Measurements from ENCODE around the gene BROX. TPM values are rescaled to one million over a fixed set of nuclear protein-coding genes. Genes with fewer than 3 reads are reported as not detected.

The BROX gene
- total RNA-seq, 2 donors from 2014 or later = 56.8 to 79.8 TPM

DNA sequence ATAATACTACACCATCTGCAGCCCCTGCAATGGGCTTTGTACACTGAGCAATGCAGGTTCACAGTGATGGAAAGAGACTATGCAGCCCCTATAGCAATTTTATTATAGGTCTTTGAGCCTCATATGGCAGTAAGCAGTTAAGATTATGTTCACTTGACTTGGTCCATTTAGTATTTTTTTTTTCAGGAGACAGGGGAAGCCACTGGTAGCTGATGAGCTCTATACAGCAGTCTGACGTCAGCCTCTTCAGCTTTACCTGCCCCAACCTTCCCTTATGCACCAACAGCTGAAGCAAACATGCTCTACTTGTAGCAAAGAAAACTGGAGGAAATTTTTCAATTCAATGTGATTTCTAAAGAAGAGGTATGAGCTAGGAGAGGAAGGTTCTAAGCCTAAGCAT, 32.3 kb upstream of the BROX start:
- Histone ChIP-seq H3K27ac (no peak overlapping the region), H3K4me1 (no peaks in the 10 kb centered on the region), H3K36me3 (no peaks in the 10 kb centered on the region), H3K27me3 (no peaks in the 10 kb centered on the region), H3K9ac (ENCODE audit: low read depth in 2 of 2, low read length in 2 of 2) (no peak overlapping the region), H3K9me3 (no peaks in the 10 kb centered on the region), H3K4me3 (no peak overlapping the region)
- TF ChIP-seq, protein P1, sequence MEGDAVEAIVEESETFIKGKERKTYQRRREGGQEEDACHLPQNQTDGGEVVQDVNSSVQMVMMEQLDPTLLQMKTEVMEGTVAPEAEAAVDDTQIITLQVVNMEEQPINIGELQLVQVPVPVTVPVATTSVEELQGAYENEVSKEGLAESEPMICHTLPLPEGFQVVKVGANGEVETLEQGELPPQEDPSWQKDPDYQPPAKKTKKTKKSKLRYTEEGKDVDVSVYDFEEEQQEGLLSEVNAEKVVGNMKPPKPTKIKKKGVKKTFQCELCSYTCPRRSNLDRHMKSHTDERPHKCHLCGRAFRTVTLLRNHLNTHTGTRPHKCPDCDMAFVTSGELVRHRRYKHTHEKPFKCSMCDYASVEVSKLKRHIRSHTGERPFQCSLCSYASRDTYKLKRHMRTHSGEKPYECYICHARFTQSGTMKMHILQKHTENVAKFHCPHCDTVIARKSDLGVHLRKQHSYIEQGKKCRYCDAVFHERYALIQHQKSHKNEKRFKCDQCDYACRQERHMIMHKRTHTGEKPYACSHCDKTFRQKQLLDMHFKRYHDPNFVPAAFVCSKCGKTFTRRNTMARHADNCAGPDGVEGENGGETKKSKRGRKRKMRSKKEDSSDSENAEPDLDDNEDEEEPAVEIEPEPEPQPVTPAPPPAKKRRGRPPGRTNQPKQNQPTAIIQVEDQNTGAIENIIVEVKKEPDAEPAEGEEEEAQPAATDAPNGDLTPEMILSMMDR (IDR thresholded peaks at IDR 0.05) = no peak
- intact Hi-C loops (cut with DNase I) = no loop called here
- DNase-seq = no peak

DNA sequence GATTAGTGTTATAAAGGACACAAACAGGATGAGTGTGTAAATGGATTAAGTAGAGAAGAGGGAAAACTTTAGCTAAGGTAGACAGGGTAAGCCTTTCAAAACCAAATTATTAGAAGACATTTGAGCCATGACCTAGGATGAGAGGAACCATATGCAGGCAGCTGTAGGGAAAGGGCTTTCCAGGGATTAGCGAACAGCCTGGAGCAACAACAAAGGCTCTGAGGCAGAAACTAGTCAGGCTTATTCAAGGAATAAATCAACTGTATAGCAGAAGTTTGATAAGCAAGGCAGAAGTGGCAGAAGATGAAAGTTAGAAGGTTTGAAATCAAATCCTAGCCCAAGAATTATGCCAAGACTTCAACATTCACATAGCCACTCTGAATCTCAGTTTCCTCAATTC, 21.3 kb upstream of the BROX start:
- no peak for DNase-seq
- Histone ChIP-seq H3K36me3 (peaks cover 5% of the 10 kb centered on the region), H3K9me3 (no peaks in the 10 kb centered on the region), H3K27me3 (no peaks in the 10 kb centered on the region), H3K9ac (ENCODE audit: low read depth in 2 of 2, low read length in 2 of 2) (no peak overlapping the region), H3K4me1 (no peaks in the 10 kb centered on the region), H3K4me3 (no peak overlapping the region), H3K27ac (no peak overlapping the region)
- TF ChIP-seq, protein P1 (IDR thresholded peaks at IDR 0.05) = no peak
- intact Hi-C loops (cut with DNase I) = no loop called here

DNA sequence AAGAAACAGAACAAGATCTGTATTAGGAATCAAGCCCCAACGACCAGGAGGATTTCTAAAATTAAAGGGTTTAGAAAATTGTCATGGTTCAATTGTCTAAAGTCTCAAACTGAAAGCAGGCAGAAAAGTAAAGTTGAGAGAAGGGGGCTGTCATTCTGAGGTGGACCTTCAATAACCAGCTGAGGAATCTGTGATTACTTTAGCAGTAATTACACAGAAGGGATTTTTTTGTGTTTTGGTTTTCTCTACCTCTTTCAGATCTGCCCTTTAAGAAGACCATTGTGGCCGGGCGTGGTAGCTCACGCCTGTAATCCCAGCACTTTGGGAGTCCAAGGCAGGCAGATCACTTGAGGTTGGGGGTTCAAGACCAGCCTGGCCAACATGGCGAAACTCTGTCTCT, 17.4 kb upstream of the BROX start:
- no peak overlapping the region for H3K27ac ChIP-seq
- no peak for DNase-seq
- intact Hi-C loops (cut with DNase I) = no loop called here
- H3K9me3 ChIP-seq = no peaks in the 10 kb centered on the region
- no peak overlapping the region for H3K9ac ChIP-seq (ENCODE audit: low read depth in 2 of 2, low read length in 2 of 2)
- H3K27me3 ChIP-seq = no peaks in the 10 kb centered on the region
- H3K36me3 ChIP-seq = no peaks in the 10 kb centered on the region
- no peak overlapping the region for H3K4me3 ChIP-seq
- no peaks in the 10 kb centered on the region for H3K4me1 ChIP-seq
- TF ChIP-seq, protein P1 (IDR thresholded peaks at IDR 0.05) = no peak

DNA sequence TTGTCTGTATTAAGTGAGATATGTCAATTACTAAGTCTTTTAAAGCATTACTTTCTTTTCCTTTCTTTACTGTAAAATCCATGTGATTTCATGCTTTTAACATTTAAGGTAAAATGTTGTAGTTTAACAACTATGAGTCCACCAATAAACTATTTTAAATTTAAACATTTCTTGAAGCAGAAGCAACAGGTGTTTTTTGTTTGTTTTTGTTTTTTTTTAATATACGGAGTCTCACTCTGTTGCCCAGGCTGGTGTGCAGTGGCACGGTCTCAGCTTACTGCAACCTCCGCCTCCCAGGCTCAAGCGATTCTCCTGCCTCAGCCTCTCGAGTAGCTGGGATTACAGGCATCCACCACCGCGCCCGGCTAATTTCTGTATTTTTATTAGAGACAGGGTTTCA, 15.6 kb upstream of the BROX start:
- no peaks in the 10 kb centered on the region for H3K27me3 ChIP-seq
- no peaks in the 10 kb centered on the region for H3K36me3 ChIP-seq
- TF ChIP-seq, protein P1 (IDR thresholded peaks at IDR 0.05) = no peak
- no peaks in the 10 kb centered on the region for H3K4me1 ChIP-seq
- H3K27ac ChIP-seq = no peak overlapping the region
- H3K9me3 ChIP-seq = no peaks in the 10 kb centered on the region
- H3K4me3 ChIP-seq = no peak overlapping the region
- intact Hi-C loops (cut with DNase I) = no loop called here
- H3K9ac ChIP-seq (ENCODE audit: low read depth in 2 of 2, low read length in 2 of 2) = no peak overlapping the region
- DNase-seq = no peak

DNA sequence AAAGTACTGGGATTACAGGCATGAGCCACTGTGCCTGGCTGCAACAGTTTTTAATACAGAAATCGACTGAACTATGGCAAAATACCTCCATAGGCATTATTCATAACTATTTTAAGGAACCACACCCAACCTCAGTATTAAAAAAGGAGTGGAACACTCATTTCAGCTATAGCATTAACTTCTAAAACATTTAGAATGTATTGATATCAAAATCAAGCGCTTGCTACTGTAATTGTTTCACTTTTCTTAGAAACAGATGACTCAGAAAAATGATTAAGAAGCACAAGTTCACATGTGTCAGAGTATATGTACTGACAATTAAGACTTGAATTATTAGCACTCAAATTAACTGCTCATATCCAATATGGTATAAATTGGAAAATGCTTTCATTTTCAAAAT, 15.2 kb upstream of the BROX start:
- DNase-seq = no peak
- intact Hi-C loops (cut with DNase I) = no loop called here
- Histone ChIP-seq H3K9ac (ENCODE audit: low read depth in 2 of 2, low read length in 2 of 2) (no peak overlapping the region), H3K36me3 (no peaks in the 10 kb centered on the region), H3K4me1 (no peaks in the 10 kb centered on the region), H3K27me3 (no peaks in the 10 kb centered on the region), H3K9me3 (no peaks in the 10 kb centered on the region), H3K4me3 (no peak overlapping the region), H3K27ac (no peak overlapping the region)
- TF ChIP-seq, protein P1 (IDR thresholded peaks at IDR 0.05) = no peak

DNA sequence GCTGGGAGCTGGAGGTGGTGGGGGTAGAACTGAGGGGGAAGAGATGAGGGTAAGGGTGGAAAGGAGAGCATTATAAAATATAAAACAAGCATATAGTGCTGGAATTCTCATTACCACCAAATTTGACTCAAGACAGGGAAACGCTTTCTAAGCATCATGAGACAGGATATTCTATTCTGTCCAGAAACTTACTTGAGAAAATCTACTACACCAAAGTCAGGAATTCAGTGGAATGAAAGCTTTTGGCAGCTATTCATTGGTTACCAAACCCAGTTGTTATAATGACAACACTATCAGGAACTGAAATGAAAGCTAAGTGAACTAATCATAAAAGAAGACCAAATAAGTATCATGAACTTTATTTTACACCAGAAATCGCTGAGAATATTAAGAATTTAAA, 14.5 kb upstream of the BROX start:
- H3K27ac ChIP-seq = no peak overlapping the region
- H3K9me3 ChIP-seq = no peaks in the 10 kb centered on the region
- no peak overlapping the region for H3K9ac ChIP-seq (ENCODE audit: low read depth in 2 of 2, low read length in 2 of 2)
- DNase-seq = no peak
- no peaks in the 10 kb centered on the region for H3K4me1 ChIP-seq
- TF ChIP-seq, protein P1 (IDR thresholded peaks at IDR 0.05) = no peak
- H3K4me3 ChIP-seq = no peak overlapping the region
- H3K27me3 ChIP-seq = no peaks in the 10 kb centered on the region
- intact Hi-C loops (cut with DNase I) = no loop called here
- no peaks in the 10 kb centered on the region for H3K36me3 ChIP-seq
